ENCODE results near the gene TMEM61.

The TMEM61 gene

GRCh38 chr1:55040933-55041494 is 60.6 kb downstream of the TMEM61 start:
- TF ChIP-seq, protein P1, sequence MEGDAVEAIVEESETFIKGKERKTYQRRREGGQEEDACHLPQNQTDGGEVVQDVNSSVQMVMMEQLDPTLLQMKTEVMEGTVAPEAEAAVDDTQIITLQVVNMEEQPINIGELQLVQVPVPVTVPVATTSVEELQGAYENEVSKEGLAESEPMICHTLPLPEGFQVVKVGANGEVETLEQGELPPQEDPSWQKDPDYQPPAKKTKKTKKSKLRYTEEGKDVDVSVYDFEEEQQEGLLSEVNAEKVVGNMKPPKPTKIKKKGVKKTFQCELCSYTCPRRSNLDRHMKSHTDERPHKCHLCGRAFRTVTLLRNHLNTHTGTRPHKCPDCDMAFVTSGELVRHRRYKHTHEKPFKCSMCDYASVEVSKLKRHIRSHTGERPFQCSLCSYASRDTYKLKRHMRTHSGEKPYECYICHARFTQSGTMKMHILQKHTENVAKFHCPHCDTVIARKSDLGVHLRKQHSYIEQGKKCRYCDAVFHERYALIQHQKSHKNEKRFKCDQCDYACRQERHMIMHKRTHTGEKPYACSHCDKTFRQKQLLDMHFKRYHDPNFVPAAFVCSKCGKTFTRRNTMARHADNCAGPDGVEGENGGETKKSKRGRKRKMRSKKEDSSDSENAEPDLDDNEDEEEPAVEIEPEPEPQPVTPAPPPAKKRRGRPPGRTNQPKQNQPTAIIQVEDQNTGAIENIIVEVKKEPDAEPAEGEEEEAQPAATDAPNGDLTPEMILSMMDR (IDR thresholded peaks at IDR 0.05): no peak

DNA sequence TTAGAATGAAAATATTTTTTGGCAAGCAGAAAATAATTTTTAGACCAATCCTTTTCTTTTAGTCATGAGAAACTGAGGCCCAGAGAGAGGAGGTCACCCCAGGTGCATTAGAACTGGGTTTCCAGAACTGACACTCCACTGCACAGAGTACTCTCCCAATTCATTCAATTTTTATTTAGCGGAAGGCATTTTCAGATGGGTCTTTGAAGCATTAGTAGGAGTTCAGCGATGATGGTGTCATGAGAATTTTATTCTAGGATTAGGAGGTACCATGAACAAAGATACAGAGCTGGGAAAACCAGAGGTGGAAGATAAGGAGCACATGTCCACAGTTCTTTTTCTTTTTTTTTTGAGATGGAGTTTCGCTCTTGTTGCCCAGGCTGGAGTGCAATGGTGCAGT is 61.2 kb downstream of the TMEM61 start:
- TF ChIP-seq, protein P1 (IDR thresholded peaks at IDR 0.05): no peak

Measured in LNCAP (cell line).